NCI-H2196 (cell line): ENCODE measurements around the gene NIPA2.

ENCODE experiments used
- DNase-seq: peaks from one replicate; lab custom pipeline; 2025; ENCODE audit not compliant: unreplicated experiment; lab: John Stamatoyannopoulos, UW

NIPA2 gene

GRCh38 chr15:22895465-22896190, 57.2 kb downstream of the NIPA2 start:
- DNase-seq: no peak

GRCh38 chr15:22902046-22902445, 63.6 kb downstream of the NIPA2 start:
- DNase-seq: no peak

GRCh38 chr15:22902578-22902977, 64.1 kb downstream of the NIPA2 start:
- DNase-seq: no peak

- DNase-seq: no peak
Observed at GRCh38 chr15:22902981-22903380, 64.5 kb downstream of the NIPA2 start.

GRCh38 chr15:22903427-22903826, 65.0 kb downstream of the NIPA2 start:
- DNase-seq: no peak

- DNase-seq: peak; percentile 69
Observed at GRCh38 chr15:22903961-22904534, 65.6 kb downstream of the NIPA2 start.

- DNase-seq: peak; percentile 17
Observed at GRCh38 chr15:22904736-22905135, 66.3 kb downstream of the NIPA2 start.

GRCh38 chr15:22907161-22907950, 68.9 kb downstream of the NIPA2 start:
- no peak for DNase-seq

GRCh38 chr15:22908830-22909229, 70.4 kb downstream of the NIPA2 start:
- no peak for DNase-seq

- DNase-seq: no peak
Observed at GRCh38 chr15:22911306-22911705, 72.8 kb downstream of the NIPA2 start.

- no peak for DNase-seq
Observed at GRCh38 chr15:22912256-22912655, 73.8 kb downstream of the NIPA2 start.

GRCh38 chr15:22913646-22914380, 75.3 kb downstream of the NIPA2 start:
- no peak for DNase-seq

GRCh38 chr15:22915866-22916515, 77.5 kb downstream of the NIPA2 start:
- no peak for DNase-seq

GRCh38 chr15:22916606-22917350, 78.3 kb downstream of the NIPA2 start:
- no peak for DNase-seq

GRCh38 chr15:22917556-22917955, 79.1 kb downstream of the NIPA2 start:
- no peak for DNase-seq
